ENCODE data around the gene LGI2. TPM values are rescaled to one million over a fixed set of nuclear protein-coding genes. Genes with fewer than 3 reads are reported as not detected.

Gene LGI2
- 0.08 TPM in 1 of 2 replicates, not detected in the other for total RNA-seq
- long read RNA-seq, result 0 reads

GRCh38 chr4:25030277-25031076 is at the start of gene LGI2:
Gene LGI2 (minus strand): TSS chr4:25030946. CDS start chr4:25030693, 253 bp downstream.
- TF ChIP-seq CTCF (IDR thresholded peaks at IDR 0.05), result no peak
- Mint-ChIP-seq H3K4me1 (ENCODE audit: unreplicated experiment) (peaks cover 8% of the 10 kb centered on the region), H3K27ac (ENCODE audit: unreplicated experiment) (no peak within 1 kb of the TSS), H3K36me3 (ENCODE audit: unreplicated experiment) (no peaks in the 10 kb centered on the region), H3K9me3 (ENCODE audit: unreplicated experiment) (peaks cover 4% of the 10 kb centered on the region), H3K4me3 (ENCODE audit: unreplicated experiment) (peak within 1 kb of the TSS; percentile 62), H3K27me3 (ENCODE audit: unreplicated experiment) (peaks cover 81% of the 10 kb centered on the region)
- DNase-seq (ENCODE audit: extremely low spot score, unreplicated experiment), result no peak

- DNase-seq (ENCODE audit: extremely low spot score, unreplicated experiment), result no peak
- no peak for TF ChIP-seq CTCF (IDR thresholded peaks at IDR 0.05)
- Mint-ChIP-seq H3K27ac (ENCODE audit: unreplicated experiment) (no peak overlapping the region), H3K4me3 (ENCODE audit: unreplicated experiment) (no peak overlapping the region), H3K9me3 (ENCODE audit: unreplicated experiment) (no peaks in the 10 kb centered on the region), H3K27me3 (ENCODE audit: unreplicated experiment) (peaks cover 30% of the 10 kb centered on the region), H3K4me1 (ENCODE audit: unreplicated experiment) (no peaks in the 10 kb centered on the region), H3K36me3 (ENCODE audit: unreplicated experiment) (no peaks in the 10 kb centered on the region)
Observed at GRCh38 chr4:25078523-25078922, 47.8 kb upstream of the LGI2 start.

GRCh38 chr4:25076625-25077398 is 46.1 kb upstream of the LGI2 start:
- no peak for TF ChIP-seq CTCF (IDR thresholded peaks at IDR 0.05)
- peaks cover 33% of the 10 kb centered on the region for H3K27me3 Mint-ChIP-seq (ENCODE audit: unreplicated experiment)

GRCh38 chr4:25075851-25076250 is 45.1 kb upstream of the LGI2 start:
- no peak for TF ChIP-seq CTCF (IDR thresholded peaks at IDR 0.05)
- Mint-ChIP-seq H3K27ac (ENCODE audit: unreplicated experiment) (no peak overlapping the region), H3K36me3 (ENCODE audit: unreplicated experiment) (no peaks in the 10 kb centered on the region)

More at GRCh38 chr4:25076625-25077398, 46.1 kb upstream of the LGI2 start:
- Mint-ChIP-seq H3K9me3 (ENCODE audit: unreplicated experiment) (no peaks in the 10 kb centered on the region), H3K4me3 (ENCODE audit: unreplicated experiment) (no peak overlapping the region), H3K4me1 (ENCODE audit: unreplicated experiment) (no peaks in the 10 kb centered on the region), H3K36me3 (ENCODE audit: unreplicated experiment) (no peaks in the 10 kb centered on the region), H3K27ac (ENCODE audit: unreplicated experiment) (no peak overlapping the region)
- no peak for DNase-seq (ENCODE audit: extremely low spot score, unreplicated experiment)

GRCh38 chr4:25075129-25075528 is 44.4 kb upstream of the LGI2 start:
- no peak for TF ChIP-seq CTCF (IDR thresholded peaks at IDR 0.05)
- no peaks in the 10 kb centered on the region for H3K9me3 Mint-ChIP-seq (ENCODE audit: unreplicated experiment)
- no peak overlapping the region for H3K4me3 Mint-ChIP-seq (ENCODE audit: unreplicated experiment)
- peaks cover 35% of the 10 kb centered on the region for H3K27me3 Mint-ChIP-seq (ENCODE audit: unreplicated experiment)
- DNase-seq (ENCODE audit: extremely low spot score, unreplicated experiment), result no peak
- H3K27ac Mint-ChIP-seq (ENCODE audit: unreplicated experiment), result no peak overlapping the region
- H3K4me1 Mint-ChIP-seq (ENCODE audit: unreplicated experiment), result no peaks in the 10 kb centered on the region
- H3K36me3 Mint-ChIP-seq (ENCODE audit: unreplicated experiment), result no peaks in the 10 kb centered on the region

More at GRCh38 chr4:25075851-25076250, 45.1 kb upstream of the LGI2 start:
- Mint-ChIP-seq H3K9me3 (ENCODE audit: unreplicated experiment) (no peaks in the 10 kb centered on the region), H3K4me1 (ENCODE audit: unreplicated experiment) (no peaks in the 10 kb centered on the region), H3K27me3 (ENCODE audit: unreplicated experiment) (peaks cover 38% of the 10 kb centered on the region), H3K4me3 (ENCODE audit: unreplicated experiment) (no peak overlapping the region)
- no peak for DNase-seq (ENCODE audit: extremely low spot score, unreplicated experiment)

All from osteocyte (in vitro differentiated cells).